Measurements from ENCODE around the gene KBTBD12.

Gene KBTBD12

DNA sequence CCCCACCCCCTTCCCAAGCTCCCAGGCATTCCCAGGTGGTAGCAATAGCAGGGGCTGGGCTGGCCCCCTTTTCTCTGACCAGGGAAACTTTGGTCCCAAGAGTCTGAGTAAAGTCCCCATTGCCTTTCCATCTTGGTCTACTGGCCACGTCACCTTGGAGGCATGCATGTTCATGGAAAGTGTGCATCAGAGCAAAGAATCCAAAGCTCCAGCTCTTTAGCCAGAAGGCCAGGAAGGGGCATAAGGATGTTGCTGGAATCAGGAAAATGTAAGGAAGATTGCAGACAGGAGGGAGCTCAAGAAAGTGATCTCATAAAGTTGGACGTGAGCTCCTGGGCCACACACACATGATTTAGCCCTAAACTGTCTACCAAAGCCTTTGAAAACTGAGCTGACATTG is 63.6 kb downstream of the KBTBD12 start:
- H3K27ac ChIP-seq, result no peak overlapping the region
- H3K9me3 ChIP-seq (ENCODE audit: low read depth, low read length), result no peaks in the 10 kb centered on the region
- TF ChIP-seq FOXP2 (optimal IDR thresholded peaks at IDR 0.05; ENCODE audit: control extremely low read depth, extremely low read length, insufficient read depth), result no peak
- H3K36me3 ChIP-seq (ENCODE audit: insufficient read depth, low read length), result no peaks in the 10 kb centered on the region
- no peak overlapping the region for H3K9ac ChIP-seq (ENCODE audit: insufficient read length)
- H3K4me3 ChIP-seq, result no peak overlapping the region
- DNase-seq (ENCODE audit: low read depth, low spot score), result no peak

GRCh38 chr3:127979473-127979872 is 64.4 kb downstream of the KBTBD12 start:
- TF ChIP-seq POLR2AphosphoS5 (IDR thresholded peaks at IDR 0.05; ENCODE audit: borderline replicate concordance, low read depth, low read length) (no peak), FOXP2 (optimal IDR thresholded peaks at IDR 0.05; ENCODE audit: control extremely low read depth, extremely low read length, insufficient read depth) (no peak), EZH2 (IDR thresholded peaks at IDR 0.05) (no peak)
- no peaks in the 10 kb centered on the region for H3K36me3 ChIP-seq (ENCODE audit: insufficient read depth, low read length)
- H3K9me3 ChIP-seq (ENCODE audit: low read depth, low read length), result no peaks in the 10 kb centered on the region
- DNase-seq (ENCODE audit: low read depth, low spot score), result no peak
- no peak overlapping the region for H3K4me3 ChIP-seq
- H3K9ac ChIP-seq (ENCODE audit: insufficient read length), result no peak overlapping the region
- H3K27ac ChIP-seq, result no peak overlapping the region

DNA sequence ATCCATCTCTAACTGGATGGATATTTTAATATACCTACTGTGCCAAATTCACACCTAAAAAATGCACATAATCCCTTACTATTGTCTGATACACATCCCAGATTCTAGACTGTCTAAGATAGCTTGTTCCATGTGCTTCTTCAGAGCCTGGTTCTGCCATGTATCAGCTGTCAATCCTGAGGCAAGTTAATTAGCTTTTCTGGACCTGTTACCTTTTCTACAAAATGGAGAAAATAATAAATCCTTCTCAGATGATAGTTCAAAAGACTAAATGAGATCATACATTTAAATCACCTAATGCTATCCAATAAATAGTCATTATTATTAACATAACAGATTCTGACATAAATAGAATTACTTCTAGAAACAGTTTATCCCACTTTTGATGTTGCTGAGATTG is 66.1 kb downstream of the KBTBD12 start:
- no peak overlapping the region for H3K9ac ChIP-seq (ENCODE audit: insufficient read length)
- no peaks in the 10 kb centered on the region for H3K36me3 ChIP-seq (ENCODE audit: insufficient read depth, low read length)
- H3K27ac ChIP-seq, result no peak overlapping the region
- H3K9me3 ChIP-seq (ENCODE audit: low read depth, low read length), result no peaks in the 10 kb centered on the region
- no peak overlapping the region for H3K4me3 ChIP-seq
- TF ChIP-seq EZH2 (IDR thresholded peaks at IDR 0.05), result no peak
- no peak for TF ChIP-seq POLR2AphosphoS5 (IDR thresholded peaks at IDR 0.05; ENCODE audit: borderline replicate concordance, low read depth, low read length)
- TF ChIP-seq FOXP2 (optimal IDR thresholded peaks at IDR 0.05; ENCODE audit: control extremely low read depth, extremely low read length, insufficient read depth), result no peak
- DNase-seq (ENCODE audit: low read depth, low spot score), result no peak

- DNase-seq (ENCODE audit: low read depth, low spot score), result no peak
- Histone ChIP-seq H3K36me3 (ENCODE audit: insufficient read depth, low read length) (no peaks in the 10 kb centered on the region), H3K27ac (no peak overlapping the region), H3K9ac (ENCODE audit: insufficient read length) (no peak overlapping the region), H3K9me3 (ENCODE audit: low read depth, low read length) (no peaks in the 10 kb centered on the region), H3K4me3 (no peak overlapping the region)
- no peak for TF ChIP-seq POLR2AphosphoS5 (IDR thresholded peaks at IDR 0.05; ENCODE audit: borderline replicate concordance, low read depth, low read length)
- TF ChIP-seq FOXP2 (optimal IDR thresholded peaks at IDR 0.05; ENCODE audit: control extremely low read depth, extremely low read length, insufficient read depth), result no peak
- no peak for TF ChIP-seq EZH2 (IDR thresholded peaks at IDR 0.05)
Observed at GRCh38 chr3:127982155-127982554, 67.1 kb downstream of the KBTBD12 start.

DNA sequence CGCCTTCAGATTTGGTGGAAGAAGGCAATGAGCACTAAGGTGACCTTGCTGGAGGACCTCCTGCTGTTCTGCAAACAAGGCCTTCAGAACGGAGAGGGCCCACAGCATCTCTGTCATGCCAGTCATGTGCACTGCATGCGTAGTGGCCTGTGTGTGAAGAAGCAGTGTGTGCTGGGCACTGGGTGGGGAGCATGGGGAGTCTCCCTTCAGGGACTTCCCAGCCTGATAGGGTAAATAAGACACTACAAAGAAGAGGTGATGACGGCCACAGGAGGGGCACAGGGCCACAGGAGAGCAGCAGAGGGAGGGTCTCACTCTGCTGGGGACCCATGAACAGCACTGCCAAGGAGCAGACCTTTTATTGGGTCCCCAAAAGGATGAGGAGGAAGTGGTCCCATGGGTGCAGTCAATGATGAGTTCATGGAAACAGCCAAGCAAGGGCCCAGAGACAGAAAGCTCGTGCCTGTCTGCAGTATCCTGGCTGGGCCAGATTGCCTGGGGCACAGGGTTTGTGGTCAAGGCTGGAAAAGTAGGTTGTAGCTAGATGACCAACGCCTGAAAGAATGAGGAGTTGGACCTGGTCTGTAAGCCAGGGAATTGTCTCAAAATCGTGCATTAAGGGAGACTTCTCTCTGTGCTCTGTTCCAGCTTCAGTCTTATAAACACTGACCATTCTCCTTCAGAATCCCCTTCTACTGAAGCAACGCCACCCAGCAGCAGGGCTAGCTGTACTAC is 69.4 kb downstream of the KBTBD12 start:
- no peak overlapping the region for H3K4me3 ChIP-seq
- no peak overlapping the region for H3K27ac ChIP-seq
- DNase-seq (ENCODE audit: low read depth, low spot score), result no peak
- no peak overlapping the region for H3K9ac ChIP-seq (ENCODE audit: insufficient read length)
- no peaks in the 10 kb centered on the region for H3K36me3 ChIP-seq (ENCODE audit: insufficient read depth, low read length)
- H3K9me3 ChIP-seq (ENCODE audit: low read depth, low read length), result no peaks in the 10 kb centered on the region
- TF ChIP-seq EZH2 (IDR thresholded peaks at IDR 0.05) (no peak), POLR2AphosphoS5 (IDR thresholded peaks at IDR 0.05; ENCODE audit: borderline replicate concordance, low read depth, low read length) (no peak)

GRCh38 chr3:127985216-127985615 is 70.2 kb downstream of the KBTBD12 start:
- TF ChIP-seq FOXP2 (optimal IDR thresholded peaks at IDR 0.05; ENCODE audit: control extremely low read depth, extremely low read length, insufficient read depth) (no peak), POLR2AphosphoS5 (IDR thresholded peaks at IDR 0.05; ENCODE audit: borderline replicate concordance, low read depth, low read length) (no peak)
- no peak overlapping the region for H3K27ac ChIP-seq
- DNase-seq (ENCODE audit: low read depth, low spot score), result no peak
- no peak overlapping the region for H3K4me3 ChIP-seq
- no peak overlapping the region for H3K9ac ChIP-seq (ENCODE audit: insufficient read length)
- no peaks in the 10 kb centered on the region for H3K36me3 ChIP-seq (ENCODE audit: insufficient read depth, low read length)
- H3K9me3 ChIP-seq (ENCODE audit: low read depth, low read length), result no peaks in the 10 kb centered on the region

DNA sequence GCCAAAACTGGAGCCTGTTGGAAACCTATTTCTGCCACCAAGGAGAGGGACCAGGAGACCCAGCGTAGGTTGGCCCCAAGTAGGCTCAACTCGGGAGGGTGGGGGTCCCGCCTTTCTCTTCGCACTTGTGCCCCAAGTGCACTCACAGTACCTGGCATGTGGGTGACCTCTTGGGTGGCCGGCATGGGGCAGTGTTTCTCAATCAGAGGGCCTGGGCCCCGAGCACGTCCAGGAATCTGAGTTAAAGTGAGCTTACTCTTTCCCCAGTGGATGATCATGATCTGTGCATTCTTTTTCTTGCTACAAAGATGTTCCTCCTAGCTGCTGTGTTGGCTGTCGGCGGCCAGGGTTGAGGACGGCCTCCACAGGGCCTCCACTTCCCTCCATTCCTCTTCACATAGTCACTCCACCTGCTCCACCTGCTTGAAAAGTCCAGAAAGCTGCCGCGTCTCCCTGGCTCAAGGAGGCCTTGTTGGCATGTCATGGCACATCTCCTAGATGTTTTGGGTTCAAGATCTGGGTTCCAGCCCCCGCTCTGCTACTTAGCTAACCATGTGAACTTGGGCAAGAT is 70.7 kb downstream of the KBTBD12 start:
- no peak for TF ChIP-seq EZH2 (IDR thresholded peaks at IDR 0.05)
- TF ChIP-seq POLR2AphosphoS5 (IDR thresholded peaks at IDR 0.05; ENCODE audit: borderline replicate concordance, low read depth, low read length), result no peak
- TF ChIP-seq FOXP2 (optimal IDR thresholded peaks at IDR 0.05; ENCODE audit: control extremely low read depth, extremely low read length, insufficient read depth), result no peak
- no peaks in the 10 kb centered on the region for H3K9me3 ChIP-seq (ENCODE audit: low read depth, low read length)
- H3K27ac ChIP-seq, result no peak overlapping the region
- DNase-seq (ENCODE audit: low read depth, low spot score), result no peak
- H3K36me3 ChIP-seq (ENCODE audit: insufficient read depth, low read length), result no peaks in the 10 kb centered on the region
- H3K4me3 ChIP-seq, result no peak overlapping the region
- no peak overlapping the region for H3K9ac ChIP-seq (ENCODE audit: insufficient read length)

DNA sequence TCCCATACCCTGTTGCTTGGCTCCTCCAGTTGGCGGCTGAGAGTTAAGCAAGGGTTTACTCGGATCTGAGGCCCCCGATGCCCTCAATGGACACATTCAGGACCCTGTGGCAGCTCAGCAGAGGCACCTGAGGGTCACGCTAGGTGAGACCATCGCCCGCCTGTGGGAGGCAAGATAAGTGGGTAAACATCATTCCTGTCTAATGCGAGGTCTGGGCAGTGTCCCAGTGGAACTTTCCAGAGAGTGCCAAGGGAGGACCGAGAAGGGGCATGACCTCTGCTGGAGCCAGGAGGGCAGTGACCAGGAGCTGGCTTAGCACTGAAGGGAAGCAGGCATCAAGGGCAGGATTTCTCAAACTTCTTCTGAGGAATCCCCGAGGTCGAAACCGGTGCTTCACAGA is 71.8 kb downstream of the KBTBD12 start:
- H3K9ac ChIP-seq (ENCODE audit: insufficient read length), result no peak overlapping the region
- no peak overlapping the region for H3K4me3 ChIP-seq
- H3K36me3 ChIP-seq (ENCODE audit: insufficient read depth, low read length), result no peaks in the 10 kb centered on the region
- TF ChIP-seq EZH2 (IDR thresholded peaks at IDR 0.05), result no peak
- no peak for TF ChIP-seq FOXP2 (optimal IDR thresholded peaks at IDR 0.05; ENCODE audit: control extremely low read depth, extremely low read length, insufficient read depth)
- no peak for TF ChIP-seq POLR2AphosphoS5 (IDR thresholded peaks at IDR 0.05; ENCODE audit: borderline replicate concordance, low read depth, low read length)
- no peak overlapping the region for H3K27ac ChIP-seq
- H3K9me3 ChIP-seq (ENCODE audit: low read depth, low read length), result no peaks in the 10 kb centered on the region
- DNase-seq (ENCODE audit: low read depth, low spot score), result no peak
